ENCODE results near the gene C17orf107. TPM values are rescaled to one million over a fixed set of nuclear protein-coding genes. Genes with fewer than 3 reads are reported as not detected.

Gene C17orf107
- total RNA-seq, 1 experiment from 2014 or later = 2.4 TPM

- CTCF ChIA-PET = interaction anchor here (0.6 kb wide), 1 partner anchor 202 kb away, joined by 3 read pairs; no protein-coding TSS in a partner anchor
- TF ChIP-seq SIN3A (IDR thresholded peaks at IDR 0.05; ENCODE audit: borderline replicate concordance, insufficient read depth, low read depth, low read length) (no peak), CTCF (IDR thresholded peaks at IDR 0.05) (no peak)
- intact Hi-C loops (cut with micrococcal nuclease; ENCODE audit: unreplicated experiment) = no loop called here
- Histone ChIP-seq H3K4me1 (ENCODE audit: control insufficient read depth, insufficient read depth, low read length) (no peaks in the 10 kb centered on the region), H3K36me3 (ENCODE audit: control insufficient read depth, insufficient read depth, low read length) (peaks cover 6% of the 10 kb centered on the region; the same call in 1 of the 2 replicates), H3K9me3 (ENCODE audit: control insufficient read depth, insufficient read depth, low read depth, low read length) (no peaks in the 10 kb centered on the region), H3K27ac (ENCODE audit: low read length) (no peak overlapping the region), H3K4me3 (ENCODE audit: low read depth in 2 of 2, low read length in 2 of 2) (no peak overlapping the region), H3K27me3 (ENCODE audit: control insufficient read depth, insufficient read depth, low read length) (no peaks in the 10 kb centered on the region)
- POLR2A ChIA-PET = no interaction called here
- no peak for DNase-seq (ENCODE audit: low read depth, low spot score)
- ATAC-seq = no peak
- no TSS peak for BruUV-seq (replicated peaks)
- in situ Hi-C loops (cut with HindIII; ENCODE audit: low pct_unique_long_range_greater_than_20kb, low sequenced_read_pairs) = no loop called here
These were observed 11.8 kb upstream of the C17orf107 start for GRCh38 chr17:4887581-4887980.

- TF ChIP-seq CTCF (IDR thresholded peaks at IDR 0.05) (no peak), TCF7L2 (IDR thresholded peaks at IDR 0.05; ENCODE audit: low read depth, low read length) (no peak), POLR2AphosphoS5 (IDR thresholded peaks at IDR 0.05; ENCODE audit: low read depth, low read length) (no peak), REST (IDR thresholded peaks at IDR 0.05; ENCODE audit: insufficient read depth in 1 of 2, low read depth in 2 of 2, low read length in 1 of 2) (no peak), SIN3A (IDR thresholded peaks at IDR 0.05; ENCODE audit: borderline replicate concordance, insufficient read depth, low read depth, low read length) (no peak)
- no peak for ATAC-seq
- Histone ChIP-seq H3K27ac (ENCODE audit: low read length) (no peak overlapping the region), H3K36me3 (ENCODE audit: control insufficient read depth, insufficient read depth, low read length) (peaks cover 4% of the 10 kb centered on the region; the same call in 1 of the 2 replicates), H3K27me3 (ENCODE audit: control insufficient read depth, insufficient read depth, low read length) (no peaks in the 10 kb centered on the region), H3K4me3 (ENCODE audit: low read depth in 2 of 2, low read length in 2 of 2) (no peak overlapping the region), H3K4me1 (ENCODE audit: control insufficient read depth, insufficient read depth, low read length) (no peaks in the 10 kb centered on the region), H3K9me3 (ENCODE audit: control insufficient read depth, insufficient read depth, low read depth, low read length) (no peaks in the 10 kb centered on the region)
- CTCF ChIA-PET = interaction anchor here (0.6 to 0.7 kb wide), 3 partner anchors 15 to 68 kb away, joined by 3 to 6 read pairs (median 5); no protein-coding TSS in a partner anchor
- in situ Hi-C loops (cut with HindIII; ENCODE audit: low pct_unique_long_range_greater_than_20kb, low sequenced_read_pairs) (no loop called here), intact Hi-C loops (cut with micrococcal nuclease; ENCODE audit: unreplicated experiment) (no loop called here)
- DNase-seq (ENCODE audit: low read depth, low spot score) = no peak
- POLR2A ChIA-PET = no interaction called here
- BruUV-seq (replicated peaks) = no TSS peak
These were observed 7.6 kb upstream of the C17orf107 start for GRCh38 chr17:4891411-4892410.
